Loucy (cell line): ENCODE data around the gene OR10T2.
"Not testable (repeated sequence)": the region's sequence is repeated elsewhere in the genome, so short reads cannot be mapped to it uniquely, and the experiment has no call there.

ENCODE experiments used
- H2AFZ ChIP-seq: fragments of 200-600 bp; sonication (generic); 2 replicates; pipeline ENCODE4 v1.6.0; 2016; ENCODE audit warnings: antibody characterized with exemption, mild to moderate bottlenecking, low read length, moderate library complexity
- H3F3A ChIP-seq: fragments of 200-600 bp; 2 replicates; pipeline ENCODE4 v1.6.0; 2016; ENCODE audit warnings: antibody characterized with exemption, low read depth, mild to moderate bottlenecking
- H3K27me3 ChIP-seq: fragments of 200-600 bp; sonication (generic); 2 replicates; pipeline ENCODE4 v1.6.1; 2014; ENCODE audit warnings: low read length, mild to moderate bottlenecking; ENCODE audit not compliant: insufficient read depth, poor library complexity, severe bottlenecking
- H3K36me3 ChIP-seq: fragments of 200-600 bp; sonication (generic); 2 replicates; pipeline ENCODE4 v1.6.1; 2016; ENCODE audit warnings: low read length; ENCODE audit not compliant: insufficient read depth
- H3K4me1 ChIP-seq: fragments of 200-600 bp; sonication (generic); 2 replicates; pipeline ENCODE4 v1.5.1; 2014; ENCODE audit warnings: low read length, mild to moderate bottlenecking; ENCODE audit not compliant: insufficient read depth, poor library complexity, severe bottlenecking
- H3K4me2 ChIP-seq: fragments of 200-600 bp; sonication (generic); 2 replicates; pipeline ENCODE4 v1.6.0; 2014; ENCODE audit warnings: antibody characterized with exemption, low read length, low read depth, mild to moderate bottlenecking; ENCODE audit not compliant: poor library complexity, severe bottlenecking
- H3K4me3 ChIP-seq: fragments of 200-600 bp; sonication (generic); 2 replicates; pipeline ENCODE4 v1.5.1; 2014; ENCODE audit warnings: low read length, mild to moderate bottlenecking, mixed read lengths; ENCODE audit not compliant: poor library complexity, severe bottlenecking
- H3K79me2 ChIP-seq: fragments of 200-600 bp; sonication (generic); 2 replicates; pipeline ENCODE4 v1.6.1; 2014; ENCODE audit warnings: low read length; ENCODE audit not compliant: insufficient read depth
- H3K9ac ChIP-seq: fragments of 200-600 bp; sonication (generic); 2 replicates; pipeline ENCODE4 v1.6.0; 2014; ENCODE audit warnings: mild to moderate bottlenecking, low read depth, low read length, moderate library complexity; ENCODE audit not compliant: poor library complexity, severe bottlenecking
- H3K9me2 ChIP-seq: fragments of 200-600 bp; sonication (generic); replicated peaks from 2 replicates; pipeline ENCODE4 v1.6.1; 2016; ENCODE audit warnings: low read depth, low read length, mixed read lengths
- H3K9me3 ChIP-seq: fragments of 200-600 bp; sonication (generic); 2 replicates; pipeline ENCODE4 v1.6.1; 2014; ENCODE audit warnings: mild to moderate bottlenecking, antibody characterized with exemption, low read length, low read depth; ENCODE audit not compliant: insufficient read depth
- H4K20me1 ChIP-seq: fragments of 200-600 bp; sonication (generic); 2 replicates; pipeline ENCODE4 v1.6.0; 2014; ENCODE audit warnings: antibody characterized with exemption, low read length, mild to moderate bottlenecking; ENCODE audit not compliant: insufficient read depth, poor library complexity, severe bottlenecking
- CTCF ChIP-seq: fragments of 200-600 bp; sonication (generic); conservative IDR thresholded peaks from 2 replicates; pipeline ENCODE4 v1.5.1; 2014; ENCODE audit warnings: mild to moderate bottlenecking, antibody characterized with exemption, low read length
- EZH2phosphoT487 ChIP-seq: fragments of 200-600 bp; IDR thresholded peaks from 2 replicates; pipeline ENCODE4 v1.6.1; 2018; ENCODE audit warnings: antibody characterized with exemption, mild to moderate bottlenecking, moderate library complexity, borderline replicate concordance

The OR10T2 gene

DNA sequence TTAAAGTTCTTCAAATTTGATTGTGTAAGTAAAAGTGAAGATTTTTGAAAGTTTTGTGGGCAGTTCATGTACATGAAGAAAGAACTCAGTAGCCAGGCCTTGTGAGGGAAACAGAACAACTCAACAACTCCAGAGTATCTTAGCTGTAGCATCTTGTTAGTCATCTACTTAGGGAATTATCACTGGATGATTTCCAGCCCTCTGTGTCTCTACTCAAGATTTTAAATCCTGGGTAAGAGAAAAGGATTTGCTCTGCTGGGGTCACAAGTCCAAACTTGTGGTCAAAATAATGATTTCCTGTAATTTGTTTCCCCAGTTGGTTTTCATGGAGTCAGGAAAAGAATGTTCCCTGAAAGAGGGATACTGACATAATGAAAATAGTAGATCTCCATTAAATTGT lies 8.2 kb downstream of the OR10T2 start:
- no peaks in the 10 kb centered on the region for H3K4me1 ChIP-seq
- no peaks in the 10 kb centered on the region for H3F3A ChIP-seq
- H3K79me2 ChIP-seq: no peaks in the 10 kb centered on the region
- H3K4me3 ChIP-seq: no peak overlapping the region
- no peaks in the 10 kb centered on the region for H3K9me3 ChIP-seq
- H3K27me3 ChIP-seq: no peaks in the 10 kb centered on the region
- TF ChIP-seq EZH2phosphoT487: no peak
- TF ChIP-seq CTCF: no peak
- no peak overlapping the region for H2AFZ ChIP-seq
- H3K4me2 ChIP-seq: no peak overlapping the region
- H3K9me2 ChIP-seq: no peaks in the 10 kb centered on the region
- H3K36me3 ChIP-seq: no peaks in the 10 kb centered on the region
- H4K20me1 ChIP-seq: no peaks in the 10 kb centered on the region
- no peak overlapping the region for H3K9ac ChIP-seq

DNA sequence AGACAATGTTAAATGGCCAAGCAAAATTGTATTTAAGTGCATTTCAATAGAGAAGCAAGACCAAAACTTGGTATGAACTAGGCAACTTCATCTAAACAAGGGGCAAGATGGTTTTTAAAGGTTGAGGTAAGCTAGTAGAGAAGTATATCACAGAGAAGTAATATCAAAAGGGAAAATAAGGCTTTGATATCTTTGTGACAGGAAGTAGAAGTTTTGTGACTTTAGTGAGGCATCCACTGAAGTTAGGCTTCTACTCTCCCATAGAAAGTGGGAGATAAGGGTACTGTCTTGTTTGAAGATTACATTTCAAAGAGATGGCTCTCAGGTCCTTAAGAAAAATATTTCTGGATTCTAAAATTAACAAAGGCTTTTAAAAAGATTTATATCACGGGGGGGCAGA lies 8.9 kb downstream of the OR10T2 start:
- H3K4me2 ChIP-seq: no peak overlapping the region
- H3K4me1 ChIP-seq: no peaks in the 10 kb centered on the region
- H4K20me1 ChIP-seq: no peaks in the 10 kb centered on the region
- no peak overlapping the region for H3K4me3 ChIP-seq
- H3K9me2 ChIP-seq: no peaks in the 10 kb centered on the region
- no peak overlapping the region for H2AFZ ChIP-seq
- H3F3A ChIP-seq: no peaks in the 10 kb centered on the region
- no peaks in the 10 kb centered on the region for H3K79me2 ChIP-seq
- H3K9ac ChIP-seq: no peak overlapping the region
- no peaks in the 10 kb centered on the region for H3K9me3 ChIP-seq
- TF ChIP-seq EZH2phosphoT487 (no peak), CTCF (no peak)
- H3K36me3 ChIP-seq: no peaks in the 10 kb centered on the region
- H3K27me3 ChIP-seq: no peaks in the 10 kb centered on the region

GRCh38 chr1:158374860-158375259 lies 24.4 kb downstream of the OR10T2 start:
- H3K4me1 ChIP-seq: no peaks in the 10 kb centered on the region
- no peaks in the 10 kb centered on the region for H3F3A ChIP-seq
- no peaks in the 10 kb centered on the region for H4K20me1 ChIP-seq
- H3K9me2 ChIP-seq: no peaks in the 10 kb centered on the region
- TF ChIP-seq CTCF: no peak
- no peak for TF ChIP-seq EZH2phosphoT487
- H3K4me2 ChIP-seq: no peak overlapping the region
- peaks cover 12% of the 10 kb centered on the region; the same call in 1 of the 2 replicates for H3K9me3 ChIP-seq
- no peak overlapping the region for H3K4me3 ChIP-seq
- no peak overlapping the region for H3K9ac ChIP-seq
- H2AFZ ChIP-seq: no peak overlapping the region
- no peaks in the 10 kb centered on the region for H3K79me2 ChIP-seq
- H3K36me3 ChIP-seq: no peaks in the 10 kb centered on the region
- peaks cover 16% of the 10 kb centered on the region for H3K27me3 ChIP-seq

DNA sequence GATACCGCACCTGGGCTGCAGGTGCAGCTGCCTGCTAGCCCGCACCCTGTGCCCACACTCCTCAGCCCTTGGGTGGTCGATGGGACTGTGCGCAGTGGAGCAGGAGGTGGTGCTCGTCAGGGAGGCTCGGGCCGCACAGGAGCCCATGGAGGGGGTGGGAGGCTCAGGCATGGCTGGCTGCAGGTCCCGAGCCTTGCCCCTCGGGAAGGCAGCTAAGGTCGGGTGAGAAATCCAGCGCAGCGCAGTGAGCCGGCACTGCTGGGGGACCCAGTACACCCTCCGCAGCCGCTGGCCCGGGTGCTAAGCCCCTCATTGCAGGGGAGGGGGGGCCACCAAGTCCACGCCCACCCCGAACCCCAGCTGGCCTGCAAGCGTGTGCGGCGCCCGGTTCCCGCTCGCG lies 25.2 kb downstream of the OR10T2 start:
- not testable (repeated sequence) for H3K4me2 ChIP-seq, H3K9me2 ChIP-seq, H4K20me1 ChIP-seq, H3K9ac ChIP-seq, H3F3A ChIP-seq, H3K36me3 ChIP-seq, H3K79me2 ChIP-seq, H3K4me1 ChIP-seq, H2AFZ ChIP-seq, H3K4me3 ChIP-seq
- Histone ChIP-seq H3K27me3 (peaks cover 16% of the 10 kb centered on the region), H3K9me3 (peaks cover 12% of the 10 kb centered on the region; the same call in 1 of the 2 replicates)
